ENCODE measurements around the gene NTSR2.

Gene NTSR2

DNA sequence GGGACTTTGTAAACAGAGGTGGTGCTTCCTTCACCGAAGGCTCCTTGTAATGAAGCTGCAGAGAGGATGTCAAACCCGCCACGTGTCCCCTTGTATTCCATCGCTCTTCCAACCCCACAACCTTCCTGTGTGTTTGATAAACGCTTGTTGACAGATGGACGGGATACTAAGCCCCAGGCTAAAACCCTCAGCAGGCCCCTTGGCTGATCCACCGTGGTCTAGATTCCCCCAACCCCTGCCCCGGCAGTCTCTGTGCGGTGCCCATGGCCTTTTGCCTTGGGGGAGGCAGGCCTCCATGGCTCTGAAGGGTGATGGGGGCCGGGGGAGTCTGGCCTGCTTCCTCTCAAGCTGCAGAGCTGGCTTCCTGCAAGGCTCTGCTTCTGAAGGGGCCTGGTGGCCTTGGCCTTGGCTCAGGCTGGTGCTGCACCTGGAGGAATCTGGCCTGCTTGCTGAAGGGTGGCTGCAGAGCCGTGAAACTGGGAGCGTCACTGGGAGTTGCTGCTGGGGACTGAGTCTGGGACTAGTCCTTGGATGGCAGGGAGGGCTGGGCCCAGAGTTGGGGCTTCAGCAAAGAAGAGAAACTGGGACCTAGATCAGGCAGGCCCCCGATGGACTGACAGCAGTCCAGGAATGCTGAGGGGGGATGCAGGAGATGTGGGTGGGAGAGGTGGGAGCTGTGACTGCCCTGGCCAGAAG lies 9.6 kb upstream of the NTSR2 start:
- H3K4me3 ChIP-seq (ENCODE audit: insufficient read depth, low read depth, low read length), result no peak overlapping the region
- no peaks in the 10 kb centered on the region for H3K27me3 ChIP-seq (ENCODE audit: control insufficient read depth, insufficient read depth, low read length, poor library complexity, severe bottlenecking)
- no peaks in the 10 kb centered on the region for H3K36me3 ChIP-seq (ENCODE audit: control insufficient read depth, insufficient read depth, low read length)
- peaks cover 13% of the 10 kb centered on the region for H3K4me1 ChIP-seq (ENCODE audit: control insufficient read depth, insufficient read depth, low read length)
- no peaks in the 10 kb centered on the region for H3K9me3 ChIP-seq (ENCODE audit: control insufficient read depth, low read length)
- no peak overlapping the region for H3K27ac ChIP-seq (ENCODE audit: insufficient read depth, low read depth, low read length, poor library complexity, severe bottlenecking)
- 89 to 91% methylated on average over 13 of the region's 13 CpGs for WGBS, 2 experiments

DNA sequence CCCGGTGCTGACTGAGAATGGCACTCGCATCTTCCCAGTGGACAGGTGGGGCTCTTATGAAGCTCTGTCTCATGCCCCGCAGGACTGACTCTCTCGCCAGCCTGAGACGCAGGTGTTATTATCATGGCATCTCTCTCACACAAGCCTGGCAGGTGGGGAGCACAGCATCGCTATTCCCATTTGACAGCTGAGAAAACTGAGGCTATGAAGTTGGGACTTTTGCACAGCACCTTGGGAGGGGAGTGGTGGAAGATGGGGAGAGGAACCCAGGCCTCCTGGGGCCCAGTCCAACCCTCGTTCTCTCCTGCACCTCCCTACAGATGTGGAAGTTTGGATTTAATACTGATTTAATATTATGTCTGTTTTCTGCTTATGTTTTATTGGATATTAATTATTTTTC lies 9.0 kb upstream of the NTSR2 start:
- H3K27me3 ChIP-seq (ENCODE audit: control insufficient read depth, insufficient read depth, low read length, poor library complexity, severe bottlenecking), result no peaks in the 10 kb centered on the region
- H3K27ac ChIP-seq (ENCODE audit: insufficient read depth, low read depth, low read length, poor library complexity, severe bottlenecking), result no peak overlapping the region
- H3K9me3 ChIP-seq (ENCODE audit: control insufficient read depth, low read length), result no peaks in the 10 kb centered on the region
- H3K36me3 ChIP-seq (ENCODE audit: control insufficient read depth, insufficient read depth, low read length), result no peaks in the 10 kb centered on the region
- 78% methylated on average over 6 to 7 of the region's 7 CpGs for WGBS, 2 experiments
- H3K4me1 ChIP-seq (ENCODE audit: control insufficient read depth, insufficient read depth, low read length), result peaks cover 13% of the 10 kb centered on the region
- no peak overlapping the region for H3K4me3 ChIP-seq (ENCODE audit: insufficient read depth, low read depth, low read length)

DNA sequence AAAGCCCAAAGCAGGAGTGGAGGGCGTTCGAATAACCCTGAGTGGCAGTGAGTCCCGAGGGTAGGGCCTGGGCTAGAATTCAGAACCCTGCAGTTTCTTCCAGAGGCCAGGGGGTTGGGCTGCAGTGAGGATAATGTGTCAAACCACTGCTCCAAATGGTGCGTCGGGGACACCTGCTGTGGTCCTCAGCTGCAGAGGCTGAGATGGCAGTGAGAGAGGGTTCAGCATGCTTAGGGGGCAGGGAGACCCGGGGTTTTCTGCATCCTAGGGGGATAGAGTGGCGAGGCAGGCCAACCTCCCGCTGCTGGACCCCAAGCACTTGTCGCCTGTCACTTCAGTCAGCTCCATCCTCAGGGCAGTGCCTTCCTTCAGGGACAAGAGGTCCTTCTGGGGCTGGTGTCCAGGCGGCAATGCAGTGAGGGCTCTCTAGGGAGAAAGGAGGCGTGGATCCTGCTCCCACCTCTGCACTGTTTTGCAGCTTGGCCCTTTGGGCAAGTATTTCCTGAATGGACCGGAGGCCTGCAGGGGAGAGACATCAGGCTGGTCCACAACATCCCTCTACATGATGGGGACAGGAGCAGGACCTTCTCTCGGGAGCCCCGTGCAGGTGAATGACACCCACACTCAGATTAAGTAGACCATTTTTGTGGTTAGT lies 8.4 kb upstream of the NTSR2 start:
- 75% methylated on average over 14 of the region's 14 CpGs for WGBS, 2 experiments
- H3K4me1 ChIP-seq (ENCODE audit: control insufficient read depth, insufficient read depth, low read length), result peaks cover 13% of the 10 kb centered on the region

DNA sequence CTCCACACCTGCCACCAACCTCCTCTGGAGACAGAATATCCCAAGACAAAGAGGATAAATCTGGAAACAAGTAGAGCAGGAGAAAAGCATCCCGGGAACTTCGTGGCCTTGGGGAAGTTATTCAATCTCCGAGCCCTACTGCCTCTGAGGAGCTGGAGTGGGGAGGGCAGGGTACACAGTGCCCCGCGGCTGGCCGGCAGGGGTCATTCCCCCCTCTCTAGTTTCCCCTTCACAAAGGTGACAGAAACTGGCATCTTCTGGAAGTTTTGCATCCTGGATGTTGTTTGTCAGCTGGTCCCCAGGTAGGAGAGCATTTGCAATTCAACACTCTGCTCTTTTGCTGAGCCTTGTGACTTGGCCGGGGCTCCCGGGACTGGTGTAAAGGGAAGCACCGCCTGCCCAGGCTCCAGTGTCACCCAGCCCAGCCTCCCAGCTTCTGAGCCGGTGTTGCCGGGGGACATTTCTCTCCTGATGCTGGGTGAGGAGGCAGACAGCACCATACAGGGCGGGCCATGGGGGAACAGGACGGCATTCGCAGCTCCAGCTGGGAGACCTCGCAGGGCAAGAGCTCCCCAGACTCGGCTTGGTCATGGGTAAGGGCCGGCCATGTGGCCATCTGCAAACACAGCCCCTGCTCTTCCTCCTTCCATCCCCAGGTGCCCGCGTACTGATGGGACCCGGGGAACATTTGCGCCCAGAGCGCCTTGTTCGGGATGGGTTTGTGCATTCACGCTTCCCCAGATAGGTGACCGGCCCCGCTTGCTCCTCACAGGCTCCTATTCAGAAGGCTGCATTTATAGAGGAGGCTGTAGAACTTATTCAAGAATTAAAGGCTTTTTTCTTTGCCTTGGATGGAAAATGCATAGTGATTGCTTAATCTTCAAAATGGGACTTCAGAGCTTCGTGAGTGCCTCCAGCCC lies 7.4 kb upstream of the NTSR2 start:
- Histone ChIP-seq H3K9me3 (ENCODE audit: control insufficient read depth, low read length) (no peaks in the 10 kb centered on the region), H3K27ac (ENCODE audit: insufficient read depth, low read depth, low read length, poor library complexity, severe bottlenecking) (no peak overlapping the region)

More for the DNA sequence above, 8.4 kb upstream of the NTSR2 start:
- Histone ChIP-seq H3K27ac (ENCODE audit: insufficient read depth, low read depth, low read length, poor library complexity, severe bottlenecking) (no peak overlapping the region), H3K4me3 (ENCODE audit: insufficient read depth, low read depth, low read length) (no peak overlapping the region), H3K36me3 (ENCODE audit: control insufficient read depth, insufficient read depth, low read length) (no peaks in the 10 kb centered on the region), H3K27me3 (ENCODE audit: control insufficient read depth, insufficient read depth, low read length, poor library complexity, severe bottlenecking) (no peaks in the 10 kb centered on the region), H3K9me3 (ENCODE audit: control insufficient read depth, low read length) (no peaks in the 10 kb centered on the region)

DNA sequence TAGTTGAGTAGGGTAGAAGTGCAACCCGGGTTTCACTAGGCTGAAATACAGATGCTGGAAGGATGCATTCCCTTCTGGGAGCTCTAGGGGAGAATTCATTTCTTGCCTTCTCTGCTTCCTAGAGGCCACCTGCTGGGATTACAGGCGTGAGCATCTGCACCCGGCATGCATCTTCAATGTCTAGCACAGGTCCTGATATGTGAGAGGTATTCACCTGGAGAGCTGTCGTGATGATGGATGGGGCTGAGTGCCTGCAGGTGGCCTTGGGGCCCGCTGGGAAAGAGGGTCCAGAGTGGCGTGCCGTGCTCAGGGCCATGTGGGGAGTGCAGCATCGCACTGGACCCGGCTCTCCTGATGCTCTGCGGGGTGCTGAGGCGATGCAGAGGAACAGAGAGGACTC lies 6.6 kb upstream of the NTSR2 start:
- Histone ChIP-seq H3K27ac (ENCODE audit: insufficient read depth, low read depth, low read length, poor library complexity, severe bottlenecking) (no peak overlapping the region), H3K4me3 (ENCODE audit: insufficient read depth, low read depth, low read length) (no peak overlapping the region), H3K4me1 (ENCODE audit: control insufficient read depth, insufficient read depth, low read length) (peaks cover 11% of the 10 kb centered on the region), H3K9me3 (ENCODE audit: control insufficient read depth, low read length) (no peaks in the 10 kb centered on the region), H3K36me3 (ENCODE audit: control insufficient read depth, insufficient read depth, low read length) (no peaks in the 10 kb centered on the region), H3K27me3 (ENCODE audit: control insufficient read depth, insufficient read depth, low read length, poor library complexity, severe bottlenecking) (no peaks in the 10 kb centered on the region)
- 77% methylated on average over 11 of the region's 11 CpGs for WGBS, 2 experiments

More for the DNA sequence above, 7.4 kb upstream of the NTSR2 start:
- H3K36me3 ChIP-seq (ENCODE audit: control insufficient read depth, insufficient read depth, low read length), result no peaks in the 10 kb centered on the region
- no peaks in the 10 kb centered on the region for H3K27me3 ChIP-seq (ENCODE audit: control insufficient read depth, insufficient read depth, low read length, poor library complexity, severe bottlenecking)
- H3K4me1 ChIP-seq (ENCODE audit: control insufficient read depth, insufficient read depth, low read length), result peaks cover 13% of the 10 kb centered on the region
- 61 to 63% methylated on average over 27 of the region's 27 CpGs for WGBS, 2 experiments
- no peak overlapping the region for H3K4me3 ChIP-seq (ENCODE audit: insufficient read depth, low read depth, low read length)

DNA sequence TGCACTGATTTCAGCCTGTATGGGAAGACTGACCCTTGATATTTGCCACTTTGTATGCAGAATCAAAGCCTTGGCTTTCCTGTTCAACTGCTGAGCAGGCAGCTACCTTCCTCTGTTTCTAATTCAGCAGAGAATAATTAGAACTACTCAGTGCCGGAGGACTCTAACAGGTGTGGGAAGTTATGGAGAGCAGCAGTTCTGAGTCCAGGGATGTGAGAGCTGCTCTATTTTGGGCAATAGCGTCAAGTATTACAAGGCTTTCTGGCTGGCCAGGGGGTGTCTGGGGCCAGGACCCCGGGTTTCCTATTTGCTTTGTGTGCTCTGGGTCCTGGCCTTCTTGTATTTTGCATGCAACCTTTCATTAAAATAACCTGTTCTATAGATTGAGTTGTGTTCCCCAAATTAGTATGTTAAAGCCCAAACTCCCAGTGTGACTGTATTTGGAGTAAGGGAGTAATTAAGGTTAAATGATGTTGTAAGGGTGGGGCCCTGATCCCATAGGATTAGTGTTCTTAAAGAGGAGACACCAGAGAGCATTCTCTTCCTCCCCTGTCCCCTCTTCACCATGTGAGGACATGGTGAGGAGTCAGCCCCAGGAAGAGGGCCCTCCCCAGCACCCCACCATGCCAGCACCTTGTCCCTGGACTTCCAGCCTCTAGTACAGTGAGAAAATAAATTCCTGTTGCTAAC lies 5.6 kb upstream of the NTSR2 start:
- WGBS, 2 experiments, result 92 to 94% methylated on average over 3 of the region's 3 CpGs
- Histone ChIP-seq H3K9me3 (ENCODE audit: control insufficient read depth, low read length) (no peaks in the 10 kb centered on the region), H3K4me3 (ENCODE audit: insufficient read depth, low read depth, low read length) (no peak overlapping the region), H3K27me3 (ENCODE audit: control insufficient read depth, insufficient read depth, low read length, poor library complexity, severe bottlenecking) (peaks cover 6% of the 10 kb centered on the region), H3K36me3 (ENCODE audit: control insufficient read depth, insufficient read depth, low read length) (no peaks in the 10 kb centered on the region), H3K4me1 (ENCODE audit: control insufficient read depth, insufficient read depth, low read length) (peaks cover 10% of the 10 kb centered on the region), H3K27ac (ENCODE audit: insufficient read depth, low read depth, low read length, poor library complexity, severe bottlenecking) (no peak overlapping the region)

DNA sequence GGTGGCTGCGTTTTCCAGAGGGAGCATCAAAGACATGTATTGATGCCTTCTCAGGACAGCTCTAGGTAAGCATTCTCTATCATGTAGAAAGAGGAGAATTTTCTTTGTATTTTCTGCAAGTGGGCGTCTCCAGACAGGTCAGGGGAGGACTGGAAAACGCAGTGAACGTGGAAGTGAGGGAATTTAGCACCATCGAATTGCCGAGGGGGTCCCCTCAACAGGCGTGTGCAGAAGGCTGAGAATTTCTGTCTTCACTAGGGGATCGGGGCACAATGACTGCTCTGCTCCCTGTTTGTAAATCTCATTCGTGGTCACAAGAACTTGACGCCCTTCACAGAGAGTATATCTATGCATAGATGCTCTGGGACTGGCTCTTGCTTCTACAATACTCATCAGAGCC lies 5.0 kb upstream of the NTSR2 start:
- WGBS, 2 experiments, result 88 to 90% methylated on average over 10 of the region's 10 CpGs
- Histone ChIP-seq H3K9me3 (ENCODE audit: control insufficient read depth, low read length) (no peaks in the 10 kb centered on the region), H3K27ac (ENCODE audit: insufficient read depth, low read depth, low read length, poor library complexity, severe bottlenecking) (no peak overlapping the region), H3K27me3 (ENCODE audit: control insufficient read depth, insufficient read depth, low read length, poor library complexity, severe bottlenecking) (peaks cover 12% of the 10 kb centered on the region), H3K4me1 (ENCODE audit: control insufficient read depth, insufficient read depth, low read length) (peaks cover 15% of the 10 kb centered on the region), H3K36me3 (ENCODE audit: control insufficient read depth, insufficient read depth, low read length) (no peaks in the 10 kb centered on the region), H3K4me3 (ENCODE audit: insufficient read depth, low read depth, low read length) (no peak overlapping the region)

DNA sequence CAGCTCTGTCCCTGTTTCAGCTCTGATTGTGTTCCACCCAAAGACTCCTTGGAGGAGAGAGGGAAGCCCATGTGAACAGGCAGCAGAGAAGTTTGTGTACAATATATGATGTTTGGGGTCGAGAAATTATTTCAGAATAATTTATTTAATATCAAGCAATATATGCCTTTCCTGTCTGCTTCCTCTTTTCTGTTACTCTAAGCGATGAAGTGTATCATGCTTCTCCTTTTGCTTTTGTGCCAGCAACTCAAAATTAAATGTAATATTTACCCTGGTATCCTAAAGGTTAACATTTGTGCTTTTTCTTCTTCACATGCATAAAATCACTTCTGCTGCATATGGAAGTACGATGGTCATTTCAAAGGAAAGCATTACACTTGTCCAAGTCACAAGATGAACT lies 2.4 kb upstream of the NTSR2 start:
- 89 to 95% methylated on average over 2 of the region's 3 CpGs for WGBS, 2 experiments
- H3K9me3 ChIP-seq (ENCODE audit: control insufficient read depth, low read length), result no peaks in the 10 kb centered on the region
- peaks cover 10% of the 10 kb centered on the region for H3K4me1 ChIP-seq (ENCODE audit: control insufficient read depth, insufficient read depth, low read length)
- peaks cover 27% of the 10 kb centered on the region for H3K27me3 ChIP-seq (ENCODE audit: control insufficient read depth, insufficient read depth, low read length, poor library complexity, severe bottlenecking)
- no peak overlapping the region for H3K27ac ChIP-seq (ENCODE audit: insufficient read depth, low read depth, low read length, poor library complexity, severe bottlenecking)
- H3K4me3 ChIP-seq (ENCODE audit: insufficient read depth, low read depth, low read length), result no peak overlapping the region
- no peaks in the 10 kb centered on the region for H3K36me3 ChIP-seq (ENCODE audit: control insufficient read depth, insufficient read depth, low read length)

DNA sequence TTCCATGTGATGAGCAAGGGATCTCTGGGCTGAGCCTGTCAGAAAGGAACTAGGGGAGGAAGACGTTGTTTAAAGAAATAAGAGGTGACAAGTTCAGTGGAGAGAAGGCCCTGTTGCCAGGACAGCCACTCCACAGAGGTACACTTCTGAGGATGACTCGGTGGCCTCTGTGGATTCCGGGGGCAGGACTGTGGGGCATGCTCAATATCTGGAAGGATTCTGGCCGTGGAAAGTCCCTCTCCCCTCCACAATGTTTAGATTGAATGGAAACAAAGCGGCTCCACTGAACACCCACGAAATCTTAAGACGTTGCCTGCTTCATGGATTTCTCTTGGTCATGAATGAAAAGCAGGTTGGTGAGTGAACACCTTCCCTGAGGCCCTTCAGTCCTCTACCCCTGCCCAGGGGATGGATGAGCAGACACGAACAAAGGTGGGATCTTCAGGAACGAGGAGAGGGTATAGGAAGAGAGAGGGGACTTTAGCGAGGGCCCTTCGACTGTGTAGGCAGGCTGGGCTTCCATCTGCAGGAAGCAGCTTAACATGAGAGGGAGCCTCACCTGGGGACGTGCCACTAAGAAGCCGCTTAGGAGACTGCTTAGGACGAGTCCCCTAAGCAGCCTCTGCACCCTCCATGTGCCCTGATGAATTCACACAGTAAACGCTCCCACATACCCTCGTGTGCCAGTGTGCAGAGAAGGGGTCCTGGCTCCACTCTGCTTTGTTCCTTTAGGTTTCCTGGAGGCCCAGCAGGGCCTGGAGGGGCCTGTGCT lies 1.9 kb downstream of the NTSR2 start:
- H3K4me1 ChIP-seq (ENCODE audit: control insufficient read depth, insufficient read depth, low read length), result peaks cover 6% of the 10 kb centered on the region
- no peaks in the 10 kb centered on the region for H3K9me3 ChIP-seq (ENCODE audit: control insufficient read depth, low read length)
- no peak overlapping the region for H3K4me3 ChIP-seq (ENCODE audit: insufficient read depth, low read depth, low read length)
- H3K27me3 ChIP-seq (ENCODE audit: control insufficient read depth, insufficient read depth, low read length, poor library complexity, severe bottlenecking), result peaks cover 27% of the 10 kb centered on the region
- 86 to 87% methylated on average over 16 of the region's 16 CpGs for WGBS, 2 experiments
- H3K36me3 ChIP-seq (ENCODE audit: control insufficient read depth, insufficient read depth, low read length), result no peaks in the 10 kb centered on the region
- H3K27ac ChIP-seq (ENCODE audit: insufficient read depth, low read depth, low read length, poor library complexity, severe bottlenecking), result no peak overlapping the region

Data from ectodermal cell (in vitro differentiated cells).